OCI-LY7 (cell line): ENCODE measurements around the gene MNDA. TPM values are rescaled to one million over a fixed set of nuclear protein-coding genes. Genes with fewer than 3 reads are reported as not detected.
"Not testable (repeated sequence)": the region's sequence is repeated elsewhere in the genome, so short reads cannot be mapped to it uniquely, and the experiment has no call there.

ENCODE experiments used
- BruUV-seq: library from RNA; stranded (reverse); fragments of 400-500 nt; replicated peaks from 2 replicates; lab custom pipeline; 2021; lab: Mats Ljungman, UMichigan
- CTCF ChIA-PET: fragments of 300-600 bp; sonication (Branson Sonifier 250); formaldehyde crosslinking; loops from one replicate; lab custom pipeline; 2022; ENCODE audit warnings: antibody characterized with exemption; ENCODE audit not compliant: unreplicated experiment; lab: Charles Lee
- POLR2A ChIA-PET: fragments of 300-600 bp; sonication (Branson Sonifier 250); formaldehyde crosslinking; loops from one replicate; lab custom pipeline; 2022; ENCODE audit warnings: antibody characterized with exemption; lab: Charles Lee
- DNase-seq: peaks from one replicate; pipeline ENCODE4 v3.0.0-alpha.2; 2015; ENCODE audit warnings: low spot score
- H2AFZ ChIP-seq: fragments of 200-600 bp; sonication (generic), shearing (Covaris generic); 2 replicates; pipeline ENCODE4 v1.6.1; 2014; ENCODE audit warnings: mild to moderate bottlenecking, antibody characterized with exemption, low read length, moderate library complexity
- H3K27ac ChIP-seq: fragments of 200-600 bp; sonication (generic); 2 replicates; pipeline ENCODE4 v1.5.1; 2014; ENCODE audit warnings: mixed run types, low read depth, mild to moderate bottlenecking, moderate library complexity, low read length, inconsistent platforms; ENCODE audit not compliant: poor library complexity, severe bottlenecking
- H3K36me3 ChIP-seq: fragments of 200-600 bp; sonication (generic); 2 replicates; pipeline ENCODE4 v1.6.1; 2014; ENCODE audit warnings: mild to moderate bottlenecking, antibody characterized with exemption, low read length, moderate library complexity, mixed read lengths; ENCODE audit not compliant: insufficient read depth
- H3K4me1 ChIP-seq: fragments of 200-600 bp; sonication (generic); 2 replicates; pipeline ENCODE4 v1.5.1; 2014; ENCODE audit warnings: mild to moderate bottlenecking, low read length; ENCODE audit not compliant: insufficient read depth, poor library complexity, severe bottlenecking
- H3K4me2 ChIP-seq: fragments of 200-600 bp; sonication (generic); 2 replicates; pipeline ENCODE4 v1.6.1; 2014; ENCODE audit warnings: mild to moderate bottlenecking, low read length
- H3K4me3 ChIP-seq: fragments of 200-600 bp; sonication (generic); 2 replicates; pipeline ENCODE4 v1.5.1; 2014; ENCODE audit warnings: mild to moderate bottlenecking, low read depth, low read length; ENCODE audit not compliant: poor library complexity, severe bottlenecking
- H3K79me2 ChIP-seq: fragments of 200-600 bp; sonication (generic); 2 replicates; pipeline ENCODE4 v1.6.1; 2016; ENCODE audit warnings: low read depth, mild to moderate bottlenecking, low read length, moderate library complexity, mixed read lengths; ENCODE audit not compliant: insufficient read depth
- H3K9me2 ChIP-seq: fragments of 200-600 bp; sonication (generic); 2 replicates; pipeline ENCODE4 v1.6.1; 2016; ENCODE audit warnings: mild to moderate bottlenecking, low read length, mixed read lengths; ENCODE audit not compliant: insufficient read depth
- H3K9me3 ChIP-seq: fragments of 200-600 bp; sonication (generic); 2 replicates; pipeline ENCODE4 v1.6.1; 2014; ENCODE audit warnings: mild to moderate bottlenecking, mixed run types, low read length, mixed read lengths
- H4K20me1 ChIP-seq: fragments of 200-600 bp; sonication (generic); 2 replicates; pipeline ENCODE4 v1.6.1; 2014; ENCODE audit warnings: mild to moderate bottlenecking, antibody characterized with exemption, low read length, moderate library complexity, mixed read lengths; ENCODE audit not compliant: insufficient read depth
- CTCF ChIP-seq: fragments of 200-600 bp; sonication (generic); conservative IDR thresholded peaks from 2 replicates; pipeline ENCODE4 v1.5.1; 2014; ENCODE audit warnings: mild to moderate bottlenecking, antibody characterized with exemption, low read length, moderate library complexity, mixed read lengths
- EZH2phosphoT487 ChIP-seq: fragments of 200-600 bp; sonication (generic); IDR thresholded peaks from 2 replicates; pipeline ENCODE4 v1.6.1; 2018; ENCODE audit warnings: low read depth, borderline replicate concordance, mild to moderate bottlenecking, mixed run types, antibody characterized with exemption, low read length, moderate library complexity, mixed read lengths
- intact Hi-C: fragments of 100-400 bp; cut with micrococcal nuclease; formaldehyde crosslinking; loops from one replicate; pipeline ENCODE4 v1.10.0; 2022; ENCODE audit not compliant: unreplicated experiment
- total RNA-seq, 2 experiments: library from RNA; depleted of rRNA in 1 of 2; stranded (reverse); fragments of >200 nt in 1 of 2; shearing (Covaris generic) in 1 of 2; gene quantifications; 2 replicates each; pipeline ENCODE4 v1.2.3, GENCODE V29; 2014 to 2022

Gene MNDA
- total RNA-seq, 2 experiments from 2014 or later: not detected

DNA sequence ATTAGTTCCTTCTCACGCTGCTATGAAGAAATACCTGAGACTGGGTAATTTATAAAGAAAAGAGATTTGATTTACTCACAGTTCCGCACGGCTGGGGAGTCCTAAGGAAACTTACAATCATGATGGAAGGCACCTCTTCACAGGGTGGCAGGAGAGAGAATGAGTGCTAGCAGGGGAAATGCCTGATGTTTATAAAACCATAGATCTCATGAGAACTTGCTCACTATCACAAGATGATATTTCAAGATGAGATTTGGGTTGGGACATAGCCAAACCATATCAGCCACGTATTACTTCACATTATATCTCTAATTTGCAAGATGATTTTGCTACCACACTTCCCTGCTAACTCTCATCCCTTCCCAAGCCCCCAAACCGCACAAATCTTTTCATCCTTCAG is 9.1 kb downstream of the MNDA start:
- Histone ChIP-seq H3K36me3 (no peaks in the 10 kb centered on the region), H3K9me2 (no peaks in the 10 kb centered on the region), H3K4me3 (no peak overlapping the region), H2AFZ (no peak overlapping the region), H4K20me1 (no peaks in the 10 kb centered on the region), H3K27ac (no peak overlapping the region), H3K79me2 (no peaks in the 10 kb centered on the region), H3K4me2 (no peak overlapping the region), H3K9me3 (no peaks in the 10 kb centered on the region), H3K4me1 (no peaks in the 10 kb centered on the region)
- intact Hi-C loops: no loop called here
- DNase-seq: no peak
- no TSS peak for BruUV-seq
- ChIA-PET POLR2A (no interaction called here), CTCF (no interaction called here)
- no peak for TF ChIP-seq EZH2phosphoT487
- no peak for TF ChIP-seq CTCF

DNA sequence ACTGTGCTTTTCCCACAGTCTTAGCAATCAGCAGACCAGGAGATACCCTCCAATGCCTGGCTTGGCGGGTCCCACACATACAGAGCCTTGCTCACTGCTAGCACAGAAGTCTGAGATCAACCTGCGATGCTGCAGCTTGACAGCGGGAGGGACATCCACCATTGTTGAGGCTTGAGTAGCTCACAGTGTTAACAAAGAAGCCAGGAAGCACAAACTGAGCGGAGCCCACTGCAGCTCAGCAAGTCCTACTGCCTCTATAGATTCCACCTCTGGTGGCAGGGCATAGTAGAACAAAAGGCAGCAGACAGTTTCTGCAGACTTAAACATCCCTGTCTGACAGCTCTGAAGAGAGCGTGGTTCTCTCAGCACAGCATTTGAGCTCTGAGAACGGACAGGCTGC is 33.4 kb downstream of the MNDA start:
- ChIA-PET CTCF (no interaction called here), POLR2A (no interaction called here)
- no peaks in the 10 kb centered on the region for H4K20me1 ChIP-seq
- H3K4me1 ChIP-seq: no peaks in the 10 kb centered on the region
- no peak overlapping the region for H3K4me2 ChIP-seq
- H3K9me3 ChIP-seq: no peaks in the 10 kb centered on the region
- no peak for DNase-seq
- H3K27ac ChIP-seq: no peak overlapping the region
- H3K9me2 ChIP-seq: no peaks in the 10 kb centered on the region
- intact Hi-C loops: no loop called here
- no peak for TF ChIP-seq EZH2phosphoT487
- no peak for TF ChIP-seq CTCF
- no peak overlapping the region for H3K4me3 ChIP-seq
- no TSS peak for BruUV-seq
- no peaks in the 10 kb centered on the region for H3K79me2 ChIP-seq
- H3K36me3 ChIP-seq: no peaks in the 10 kb centered on the region
- no peak overlapping the region for H2AFZ ChIP-seq

GRCh38 chr1:158870438-158870837 is 39.3 kb downstream of the MNDA start:
- H3K4me2 ChIP-seq, CTCF ChIA-PET, DNase-seq, H2AFZ ChIP-seq, POLR2A ChIA-PET, BruUV-seq, intact Hi-C loops, H3K4me3 ChIP-seq, H3K79me2 ChIP-seq, H3K27ac ChIP-seq, H3K36me3 ChIP-seq, H3K9me3 ChIP-seq, H3K4me1 ChIP-seq, H3K9me2 ChIP-seq, H4K20me1 ChIP-seq: not testable (repeated sequence)
